ENCODE measurements around the gene CRP.
"Not testable (repeated sequence)": the region's sequence is repeated elsewhere in the genome, so short reads cannot be mapped to it uniquely, and the experiment has no call there.

CRP gene

DNA sequence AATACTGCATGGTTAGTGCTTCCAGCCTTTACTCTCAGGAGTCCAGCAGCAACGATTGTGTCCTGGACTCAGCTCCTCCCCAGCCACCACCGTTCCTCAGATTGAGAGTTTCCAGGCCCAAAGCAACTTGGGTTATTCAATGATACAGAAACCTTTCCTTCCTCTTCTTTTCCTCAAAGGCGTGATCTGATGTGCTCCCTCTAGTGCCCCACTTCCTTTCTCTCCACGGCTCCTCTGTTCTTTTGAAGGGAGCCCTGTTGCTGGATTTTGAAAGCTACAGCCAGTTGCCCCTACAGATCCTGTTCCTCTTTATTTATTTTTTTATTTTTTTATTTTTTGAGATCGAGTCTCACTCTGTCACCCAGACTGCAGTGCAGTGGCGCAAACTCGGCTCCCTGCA lies 14.1 kb downstream of the CRP start:
- no peak overlapping the region for H3K4me3 ChIP-seq (ENCODE audit: low read depth, low read length)

DNA sequence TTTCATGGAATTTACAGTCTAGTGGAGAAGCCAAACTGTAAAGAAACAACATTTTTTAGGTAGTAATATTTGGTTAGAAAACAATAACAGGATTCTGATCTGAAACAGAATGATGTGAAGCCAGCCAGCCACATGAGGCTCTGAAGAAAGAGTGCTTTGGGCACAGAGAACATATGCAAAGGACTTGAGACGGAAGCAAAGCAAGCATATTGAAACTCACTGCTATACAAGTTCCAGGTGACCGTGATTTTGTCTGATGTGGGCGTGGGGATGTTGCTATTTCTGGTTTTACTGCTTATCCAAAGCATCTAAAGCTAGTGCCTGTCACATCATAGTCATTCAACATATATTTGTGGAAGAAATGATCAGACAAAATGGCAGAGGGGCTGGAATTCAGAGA lies 14.7 kb downstream of the CRP start:
- H3K4me3 ChIP-seq (ENCODE audit: low read depth, low read length) = no peak overlapping the region

DNA sequence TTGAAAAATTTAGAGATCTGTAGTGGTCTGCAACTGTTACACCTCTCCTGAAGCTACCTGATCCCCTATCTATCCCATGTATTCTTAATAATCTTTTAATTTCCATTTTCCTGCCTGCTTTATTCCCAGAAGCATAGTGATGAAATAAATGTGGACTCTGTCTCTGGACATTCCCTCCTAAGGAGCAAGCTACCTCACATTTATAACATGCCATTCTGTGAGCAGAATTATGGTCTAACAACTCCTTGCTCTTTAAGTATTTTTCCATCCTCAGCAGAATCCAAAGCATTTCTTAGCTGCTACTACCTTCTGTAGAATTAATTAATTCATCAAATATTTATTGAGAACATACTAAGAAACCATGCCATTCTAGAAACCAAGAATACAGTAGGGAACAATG lies 15.1 kb downstream of the CRP start:
- no peak overlapping the region for H3K4me3 ChIP-seq (ENCODE audit: low read depth, low read length)

DNA sequence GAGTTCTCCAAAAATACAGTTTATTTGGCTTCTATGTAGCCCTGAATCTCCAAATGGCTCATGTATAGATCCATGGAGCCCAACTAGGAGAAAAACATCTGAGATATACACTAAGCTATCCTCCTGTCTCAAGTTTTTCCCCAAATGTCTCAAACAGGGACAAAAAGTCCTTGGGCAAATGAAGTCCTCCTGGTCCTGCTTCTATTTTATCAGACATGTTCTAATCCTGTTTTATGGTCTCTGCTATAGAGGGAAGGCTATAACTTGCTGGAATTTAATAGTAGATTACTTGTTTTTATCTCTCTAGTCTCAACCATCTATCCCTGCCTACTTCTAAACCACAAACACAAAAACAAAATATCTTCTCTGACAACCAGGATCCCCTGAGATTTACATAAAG lies 26.9 kb downstream of the CRP start:
- no peak overlapping the region for H3K4me3 ChIP-seq (ENCODE audit: low read depth, low read length)

DNA sequence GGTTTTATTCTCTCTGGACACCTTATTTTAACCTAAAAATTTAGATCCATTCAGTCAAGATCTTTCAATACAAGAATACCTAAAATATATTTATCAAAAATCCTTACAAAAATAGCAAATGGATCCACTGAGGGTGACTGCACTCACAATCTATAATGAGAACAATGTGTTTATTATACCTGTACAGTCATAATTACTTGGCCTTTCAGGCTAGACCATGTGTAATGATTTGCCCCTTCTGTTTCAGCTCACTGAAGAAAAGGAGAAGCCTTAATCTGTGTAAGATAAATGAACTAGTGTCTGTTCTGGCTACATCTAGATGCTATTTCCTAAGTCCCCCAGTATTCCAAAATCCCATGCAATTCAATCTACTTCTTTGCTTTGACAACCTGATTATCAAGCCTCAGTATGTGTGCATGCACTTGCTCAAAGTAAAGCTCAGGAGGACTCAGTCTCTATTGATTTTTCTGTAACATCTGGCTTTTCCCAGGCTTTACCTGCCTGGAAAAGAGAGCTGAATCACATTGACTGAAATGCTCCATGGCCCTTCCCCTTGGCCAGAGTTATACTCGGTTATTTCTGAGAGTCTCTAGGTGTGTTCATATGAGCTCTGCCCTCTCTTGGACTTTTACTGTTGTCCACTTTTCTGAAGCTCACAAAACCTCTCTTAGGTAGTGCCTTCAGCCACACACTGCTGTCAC lies 27.6 kb downstream of the CRP start:
- no peak overlapping the region for H3K4me3 ChIP-seq (ENCODE audit: low read depth, low read length)

DNA sequence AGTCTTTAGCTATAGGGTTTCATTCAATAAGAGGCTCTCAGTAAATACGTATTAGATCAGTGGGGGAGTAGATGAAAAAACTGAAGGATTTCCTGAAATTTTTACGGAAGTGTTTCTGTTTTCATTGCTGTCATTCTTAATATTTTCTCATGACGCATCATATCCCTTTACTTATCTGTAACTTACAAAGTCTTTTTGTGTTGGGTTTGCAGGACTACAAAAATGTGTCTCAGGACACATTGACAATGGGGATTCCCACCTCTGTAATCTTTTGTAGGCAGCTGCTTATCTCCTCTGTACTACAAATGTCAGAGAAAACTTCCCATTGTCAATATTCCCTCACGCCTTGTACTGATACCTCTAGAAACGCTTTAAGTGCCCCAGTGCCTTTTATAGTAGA lies 35.5 kb downstream of the CRP start:
- no peak overlapping the region for H3K4me3 ChIP-seq (ENCODE audit: low read depth, low read length)

DNA sequence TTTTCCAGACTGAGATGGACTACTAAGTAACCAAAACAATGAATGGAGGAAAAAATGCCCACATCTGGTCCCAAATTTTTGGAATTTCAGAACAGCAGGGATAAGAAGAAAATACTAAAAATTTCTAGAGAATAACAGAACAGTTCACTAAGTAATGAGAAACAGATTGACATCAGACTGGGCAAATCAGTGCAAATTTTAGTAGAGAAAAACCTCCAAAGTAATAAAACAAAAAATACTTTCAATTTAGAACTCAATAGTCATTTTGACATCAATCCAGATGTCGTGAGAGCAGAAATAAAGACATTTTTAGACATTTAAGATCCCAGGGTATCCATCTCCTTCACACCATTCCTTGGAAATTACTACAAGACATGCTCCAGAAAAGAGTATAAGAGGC lies 39.3 kb downstream of the CRP start:
- H3K4me3 ChIP-seq (ENCODE audit: low read depth, low read length) = no peak overlapping the region

DNA sequence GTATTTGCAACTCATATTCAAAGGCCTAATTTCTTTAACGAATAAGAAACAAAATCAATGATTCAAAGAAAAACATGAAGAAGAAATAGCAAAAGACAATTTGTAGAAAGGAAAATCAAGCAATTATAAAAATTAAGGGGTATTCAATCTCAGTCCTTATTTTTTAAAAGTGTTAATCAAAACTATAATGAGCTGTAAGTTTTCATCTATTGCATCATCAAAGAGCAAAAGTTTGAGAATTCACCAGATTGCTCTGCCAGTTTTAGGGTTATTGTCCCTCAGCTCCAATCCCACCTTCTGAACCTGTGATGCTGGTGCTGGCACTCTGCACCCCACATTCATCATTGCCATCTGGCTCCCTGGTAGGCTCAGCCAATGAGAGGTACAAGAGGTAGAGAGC lies 42.0 kb downstream of the CRP start:
- H3K4me3 ChIP-seq (ENCODE audit: low read depth, low read length) = not testable (repeated sequence)

DNA sequence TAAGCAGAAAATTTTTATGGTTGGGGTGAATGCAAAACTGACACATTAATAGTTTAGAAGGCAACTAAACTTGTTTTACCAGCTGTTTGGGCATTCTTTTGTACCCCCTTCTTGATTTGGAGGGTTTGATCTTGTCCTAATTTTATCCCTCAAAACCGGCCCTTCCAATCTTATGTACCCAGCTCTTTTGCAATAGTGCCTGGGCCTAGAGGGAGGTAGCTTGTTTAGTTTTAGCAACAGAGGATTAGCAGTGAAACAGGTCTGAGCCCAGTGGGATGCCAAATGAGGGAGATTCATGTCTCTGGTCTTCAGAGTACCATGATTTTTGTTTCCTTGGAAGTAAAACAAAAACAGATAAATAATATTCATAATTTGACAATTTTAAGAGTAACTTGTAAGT lies 45.1 kb downstream of the CRP start:
- no peak overlapping the region for H3K4me3 ChIP-seq (ENCODE audit: low read depth, low read length)

DNA sequence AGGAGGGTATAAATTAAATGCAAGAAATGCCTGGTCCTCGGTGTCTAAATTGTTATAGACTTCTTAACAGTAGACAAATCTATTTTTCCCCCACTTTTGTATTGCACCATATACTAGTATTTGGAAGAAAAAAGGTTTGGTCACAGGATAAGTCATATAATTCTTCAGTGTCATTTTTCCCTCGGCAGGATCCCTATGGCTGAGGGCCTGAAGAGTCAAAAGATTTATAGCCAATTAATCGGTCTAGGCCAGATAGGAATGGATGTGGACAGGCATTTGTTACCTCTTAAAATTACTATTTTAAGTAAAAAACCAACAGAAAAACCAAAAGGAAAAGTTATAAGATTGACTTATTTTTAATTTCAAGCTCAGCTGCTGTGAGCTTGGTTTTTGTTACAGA lies 45.6 kb downstream of the CRP start:
- no peak overlapping the region for H3K4me3 ChIP-seq (ENCODE audit: low read depth, low read length)

DNA sequence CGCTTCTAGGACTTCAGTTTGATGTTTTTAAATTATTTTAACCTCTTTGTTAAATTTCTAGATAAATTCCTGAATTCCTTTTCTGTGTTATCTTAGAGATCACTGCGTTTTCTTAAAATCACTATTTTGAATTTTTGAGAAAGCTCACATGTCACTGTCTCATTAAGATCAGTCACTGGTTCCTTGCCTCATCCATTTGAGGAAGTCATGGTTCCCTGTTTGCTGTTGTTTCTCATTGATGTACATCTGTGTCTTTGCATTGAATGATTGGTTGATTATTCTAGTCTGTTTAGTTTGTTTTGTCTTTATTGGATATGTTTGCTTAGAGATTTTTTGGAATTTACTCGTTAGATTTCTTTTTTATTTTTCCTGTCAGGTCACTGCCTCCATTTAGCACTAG lies 50.1 kb downstream of the CRP start:
- H3K4me3 ChIP-seq (ENCODE audit: low read depth, low read length) = no peak overlapping the region

DNA sequence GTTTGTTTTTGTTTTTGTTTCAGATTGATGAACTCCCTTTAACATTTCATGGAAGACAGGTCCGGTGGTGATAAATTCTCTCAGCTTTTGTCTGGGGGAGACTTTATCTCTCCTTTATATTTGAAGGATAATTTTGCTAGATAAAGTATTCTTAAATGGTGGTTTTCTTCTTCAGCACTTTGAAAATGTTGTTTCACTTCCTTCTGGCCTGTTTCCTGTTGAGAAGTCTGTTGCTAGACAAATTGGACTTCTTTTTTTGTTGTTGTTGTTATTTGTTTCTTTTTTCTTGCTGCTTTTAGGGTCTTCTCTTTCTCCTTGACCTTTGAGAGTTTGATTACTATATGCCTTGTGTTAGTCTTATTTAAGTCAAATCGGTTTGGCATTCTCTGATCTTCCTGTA lies 50.8 kb downstream of the CRP start:
- H3K4me3 ChIP-seq (ENCODE audit: low read depth, low read length) = no peak overlapping the region

Measured in iPS-11a (cell line).